GM19351 (cell line): ENCODE results near the gene FILIP1L.

Source experiments
- ATAC-seq: cut with Tn5 transposase; IDR thresholded peaks from one replicate; pipeline ENCODE4 v1.9.1; 2021; ENCODE audit warnings: mild to moderate bottlenecking, moderate library complexity; ENCODE audit not compliant: unreplicated experiment

The FILIP1L gene

GRCh38 chr3:100019719-100020118 lies 94.6 kb downstream of the FILIP1L start:
- no peak for ATAC-seq

DNA sequence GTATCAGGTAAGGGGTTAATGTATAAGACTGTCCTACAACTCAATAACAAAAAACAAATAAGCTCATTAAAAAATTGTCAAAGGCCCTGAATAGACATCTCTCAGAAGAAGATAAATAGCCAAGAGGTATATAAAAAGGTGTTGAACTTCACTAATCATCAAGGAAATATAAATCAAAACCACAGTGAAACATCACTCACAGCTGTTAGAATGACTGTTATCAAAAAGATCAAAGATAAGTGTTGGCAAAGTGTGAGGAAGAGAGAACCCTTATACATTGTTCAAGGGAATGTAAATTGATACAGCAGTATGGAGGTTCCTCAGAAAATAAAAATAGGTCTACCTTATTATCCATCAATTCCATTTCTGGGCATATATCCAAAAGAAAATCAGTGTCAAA lies 95.5 kb downstream of the FILIP1L start:
- no peak for ATAC-seq

GRCh38 chr3:100010087-100010417 lies 104.2 kb downstream of the FILIP1L start:
- no peak for ATAC-seq

DNA sequence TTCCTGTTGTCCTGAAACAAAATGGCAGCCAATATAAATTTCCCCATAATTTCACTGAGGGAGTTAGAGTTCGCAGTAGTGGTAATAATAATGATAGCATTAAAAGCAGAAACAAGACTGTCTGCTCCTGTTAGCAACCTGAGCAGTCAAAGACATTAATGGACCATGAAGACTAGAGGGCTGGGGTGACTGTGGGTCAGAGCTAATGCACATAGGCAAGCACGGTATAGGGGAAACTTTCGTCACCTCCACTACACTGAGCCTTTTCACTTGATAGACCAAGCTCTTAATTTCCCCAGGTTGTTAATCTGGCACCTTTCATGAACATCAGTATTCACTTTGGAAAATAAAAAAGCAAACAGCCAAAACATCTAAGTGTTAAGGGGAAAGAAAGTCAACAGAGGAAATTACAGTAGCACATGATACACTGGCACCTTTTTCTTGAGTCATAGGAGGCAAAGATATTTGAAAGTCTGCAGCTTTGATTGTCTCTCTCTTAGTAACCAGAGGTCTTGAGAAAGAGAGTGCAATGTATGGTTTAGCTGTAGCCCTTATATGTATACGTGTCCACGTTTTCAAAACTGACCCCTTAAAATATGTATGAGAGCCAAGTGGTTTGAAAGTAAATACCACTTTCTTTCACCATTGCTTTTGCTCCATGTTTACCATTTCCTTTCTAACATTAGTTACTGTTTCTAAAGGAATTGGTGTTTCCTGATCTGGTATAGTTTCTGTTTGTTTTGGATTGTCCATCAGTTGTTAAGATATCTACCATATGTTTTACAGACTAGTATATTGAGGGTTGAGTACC lies 104.8 kb downstream of the FILIP1L start:
- no peak for ATAC-seq

DNA sequence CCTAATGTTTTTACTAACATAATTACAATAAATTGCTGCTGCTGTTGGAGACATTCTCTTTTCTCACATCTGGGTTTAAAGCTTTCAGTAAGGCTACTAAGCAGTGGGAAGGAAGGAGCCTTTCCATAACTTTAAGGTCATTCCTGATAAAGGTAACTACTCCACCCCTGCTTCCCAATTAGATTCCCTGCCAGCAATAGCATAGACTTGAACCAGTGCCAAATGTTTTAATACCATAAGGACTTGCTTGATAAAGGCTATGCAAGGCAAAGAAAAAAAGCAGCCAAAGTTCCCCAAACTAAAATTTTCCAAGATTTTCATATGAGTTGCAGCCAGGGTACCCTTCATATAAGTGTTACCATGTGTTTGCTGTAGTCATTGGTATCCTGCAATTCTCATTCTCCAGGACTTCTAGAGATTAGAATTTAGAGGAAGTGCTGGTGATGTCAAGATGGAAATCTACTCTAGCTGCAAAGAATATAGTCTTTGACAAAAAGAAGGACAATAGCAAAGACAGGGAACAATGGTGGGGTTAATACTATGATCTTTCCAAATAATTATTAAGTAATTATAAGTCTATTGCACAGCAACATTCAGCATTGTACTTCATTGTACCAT lies 106.1 kb downstream of the FILIP1L start:
- ATAC-seq, result no peak

GRCh38 chr3:100007313-100007712 lies 107.0 kb downstream of the FILIP1L start:
- no peak for ATAC-seq

DNA sequence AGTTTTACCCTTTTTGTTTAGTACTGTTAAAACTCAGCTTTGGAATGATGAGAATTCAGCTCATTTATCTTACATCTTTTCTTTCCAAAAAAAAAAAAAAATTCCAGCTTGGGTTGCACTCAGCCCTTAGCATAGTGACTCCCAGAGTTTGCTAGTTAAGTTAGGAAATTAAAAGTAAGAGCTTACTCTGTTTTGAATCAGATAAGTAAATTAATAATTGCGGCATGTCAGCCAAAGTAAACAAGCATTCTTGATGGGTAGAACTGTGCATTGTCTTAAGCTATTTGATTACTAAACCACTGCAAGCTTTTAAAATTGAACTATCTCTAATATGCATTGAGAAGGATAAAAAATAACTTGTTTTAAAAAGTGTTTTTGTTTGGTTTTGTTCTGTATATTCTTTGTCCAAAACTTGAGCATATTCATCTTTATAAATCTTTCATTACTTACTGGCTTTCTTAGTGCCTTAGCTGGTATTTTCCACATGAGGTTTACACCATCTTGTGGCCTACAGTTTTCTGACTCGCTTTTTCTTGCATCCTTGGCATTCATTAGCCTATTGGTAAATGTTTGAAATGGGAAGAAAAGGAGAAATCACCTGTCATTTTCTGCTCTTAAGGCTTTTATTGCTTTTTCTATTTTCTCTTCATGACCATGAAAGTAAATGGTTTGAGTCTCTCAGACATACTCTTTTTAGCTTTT lies 107.6 kb downstream of the FILIP1L start:
- no peak for ATAC-seq

DNA sequence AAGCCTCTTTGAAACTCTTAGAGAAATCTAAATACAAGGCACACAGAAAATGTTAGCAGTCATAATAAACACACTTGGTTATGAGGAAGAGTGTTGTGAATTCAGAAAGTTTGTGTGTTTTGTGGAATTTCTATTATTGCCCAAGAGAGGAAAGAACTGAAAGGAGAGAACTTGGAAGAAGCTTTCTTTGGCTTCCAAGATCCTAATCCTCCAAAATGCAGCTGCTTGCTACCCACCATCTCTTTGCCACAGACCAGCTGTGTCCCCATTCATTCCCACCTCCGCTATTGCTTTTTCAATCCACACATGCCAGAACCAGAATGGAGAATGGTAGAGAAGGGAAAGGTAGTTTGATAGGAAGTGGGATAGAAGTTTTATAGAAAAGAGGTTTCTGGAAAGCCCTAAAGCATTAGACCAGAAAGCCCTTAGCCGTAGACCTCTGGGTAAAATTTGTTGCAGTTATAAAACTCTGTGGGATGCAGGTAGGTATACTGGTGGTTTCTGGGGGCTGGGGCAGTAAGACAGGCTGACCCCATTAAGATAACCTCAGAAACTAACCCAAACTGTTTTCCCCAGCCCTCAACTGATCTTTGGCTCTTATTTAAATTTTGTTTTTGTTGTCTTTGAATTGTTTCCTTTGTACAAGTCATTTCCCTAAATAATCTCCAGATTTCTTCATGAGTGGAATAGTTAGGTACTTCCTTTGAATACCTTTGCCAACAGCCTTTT lies 108.5 kb downstream of the FILIP1L start:
- ATAC-seq, result no peak

DNA sequence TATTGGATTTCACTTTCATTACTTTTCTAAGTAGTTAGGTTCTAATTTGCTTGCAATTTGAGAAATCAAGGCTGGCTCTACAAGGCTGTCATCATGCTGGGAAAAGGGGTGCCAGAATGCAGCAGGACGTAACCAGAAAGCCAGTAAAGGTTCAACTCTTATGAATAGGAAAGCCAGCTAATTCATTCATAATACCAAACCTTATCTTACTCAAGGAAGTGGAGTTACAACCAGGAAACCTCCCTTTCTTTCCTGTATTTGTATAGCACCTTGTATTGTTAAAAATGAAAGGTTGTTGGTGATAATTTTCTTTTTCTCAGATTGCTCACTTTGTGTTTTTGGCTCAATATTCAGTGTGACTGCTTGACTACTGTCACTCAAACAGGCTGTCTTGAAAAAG lies 109.4 kb downstream of the FILIP1L start:
- ATAC-seq, result no peak

DNA sequence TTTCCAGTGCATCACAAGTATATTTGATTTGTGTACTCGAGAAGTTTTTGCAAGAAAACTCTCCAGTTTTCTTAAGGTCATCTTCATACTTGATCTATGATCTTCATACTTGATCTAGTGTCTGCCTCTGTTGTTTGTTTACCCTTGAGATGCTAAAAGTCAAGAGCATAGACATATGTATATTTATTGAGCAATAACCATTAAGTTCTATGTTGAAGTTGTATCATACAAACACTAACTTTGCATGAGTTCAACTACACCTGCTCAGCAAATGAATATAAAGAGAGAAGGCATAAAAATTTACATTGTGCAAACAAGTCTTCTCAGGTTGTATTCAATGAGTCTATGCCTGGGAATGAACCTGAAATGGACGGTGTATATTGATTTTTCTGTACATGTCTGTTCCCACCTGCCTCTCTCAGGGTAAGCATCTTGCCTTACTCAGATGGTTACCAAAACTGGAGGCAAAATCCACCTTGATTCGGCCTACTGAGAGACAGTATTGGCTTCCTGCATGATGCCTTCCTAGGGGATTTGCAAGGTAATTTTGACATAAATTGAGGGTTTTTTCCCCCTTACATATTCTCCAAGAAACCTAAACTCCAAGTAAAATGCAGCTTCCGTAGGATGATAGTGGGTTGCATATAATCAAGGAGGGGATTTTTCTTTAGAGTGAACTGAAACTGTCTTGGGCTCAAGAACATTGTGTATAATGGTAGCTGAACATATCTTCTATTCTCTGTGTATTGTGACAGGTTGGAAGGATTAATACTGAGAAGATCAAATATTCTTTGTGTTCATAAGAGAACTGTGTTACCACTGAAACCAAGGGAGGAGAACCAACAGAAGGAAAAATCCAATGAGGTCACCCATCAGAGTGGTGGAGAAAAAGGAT lies 110.4 kb downstream of the FILIP1L start:
- no peak for ATAC-seq

DNA sequence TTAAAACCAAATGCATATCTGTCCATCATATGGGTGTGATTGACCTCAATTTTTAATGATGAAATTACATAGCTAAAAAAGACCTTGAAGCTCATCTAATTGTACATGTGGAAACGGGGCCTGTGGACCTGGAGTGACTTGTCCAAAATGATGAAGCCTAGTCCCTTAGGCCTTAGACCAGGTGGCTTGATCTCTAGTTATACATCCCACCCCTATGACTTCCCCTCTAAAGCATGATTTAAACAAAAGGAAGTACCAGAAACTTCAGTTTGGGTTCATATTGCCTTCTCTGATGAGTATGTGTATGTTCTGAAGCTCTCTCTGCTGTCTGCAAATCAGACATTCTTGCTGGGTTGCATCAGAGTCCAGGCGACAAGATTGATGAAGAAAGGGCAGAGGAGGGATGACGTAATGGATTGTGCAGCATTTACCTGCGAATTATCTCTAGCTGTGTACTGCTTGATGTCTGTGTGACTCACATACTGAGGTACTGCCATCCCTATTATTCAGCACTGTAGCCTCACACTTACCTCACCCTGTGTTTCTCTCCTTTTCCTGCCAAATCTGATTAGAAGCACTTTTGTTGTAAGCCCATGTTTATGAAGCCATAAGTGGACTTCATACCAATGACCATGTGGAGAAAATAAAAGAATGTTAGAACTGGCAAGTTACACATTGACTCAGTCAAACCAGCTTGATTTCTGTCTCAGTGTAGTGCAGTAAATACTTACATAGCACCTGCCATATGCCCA lies 111.5 kb downstream of the FILIP1L start:
- ATAC-seq, result no peak

GRCh38 chr3:100001526-100002270 lies 112.6 kb downstream of the FILIP1L start:
- no peak for ATAC-seq

DNA sequence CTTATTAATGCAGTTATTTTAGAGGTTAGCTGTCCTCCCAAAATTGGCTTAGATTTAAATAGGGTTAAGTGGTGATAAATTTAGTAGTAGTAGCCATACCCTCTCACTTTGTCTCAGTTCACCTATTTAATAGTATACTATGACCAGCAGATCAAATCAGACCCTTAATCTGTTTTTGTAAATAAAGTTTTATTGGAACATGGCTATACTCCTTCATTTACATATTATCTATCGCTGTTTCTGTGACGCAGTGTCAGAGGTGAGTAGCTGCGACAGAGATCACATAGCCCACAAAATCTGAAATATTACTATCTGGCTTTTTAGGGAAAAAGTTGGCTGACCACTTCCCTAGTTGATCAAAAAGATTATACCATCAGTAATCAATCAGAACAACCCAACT lies 113.2 kb downstream of the FILIP1L start:
- no peak for ATAC-seq

- no peak for ATAC-seq
Measured at GRCh38 chr3:99999536-99999935, 114.8 kb downstream of the FILIP1L start.

GRCh38 chr3:99997293-99997692 lies 117.0 kb downstream of the FILIP1L start:
- ATAC-seq, result no peak

GRCh38 chr3:99990179-99990578 lies 124.1 kb downstream of the FILIP1L start:
- no peak for ATAC-seq

DNA sequence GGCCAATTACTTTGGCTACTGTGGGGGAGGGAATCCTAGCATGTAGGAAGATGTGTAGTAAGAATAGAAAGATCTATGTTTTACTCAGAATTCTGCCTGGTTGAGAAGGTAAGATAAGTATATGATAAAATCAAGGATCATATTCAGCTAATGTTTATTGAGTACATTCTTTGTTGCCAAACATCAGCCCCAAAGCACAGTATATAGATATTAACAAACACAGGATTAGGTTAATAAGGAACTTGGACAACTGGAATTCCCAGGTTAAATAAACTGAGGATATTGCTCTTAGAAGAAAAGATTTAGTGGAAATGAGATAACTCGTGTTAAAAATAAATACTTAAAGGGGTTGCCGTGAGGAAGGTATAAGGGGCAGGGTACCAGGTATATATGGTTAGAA lies 129.6 kb downstream of the FILIP1L start:
- no peak for ATAC-seq

GRCh38 chr3:99984139-99984538 lies 130.2 kb downstream of the FILIP1L start:
- no peak for ATAC-seq

DNA sequence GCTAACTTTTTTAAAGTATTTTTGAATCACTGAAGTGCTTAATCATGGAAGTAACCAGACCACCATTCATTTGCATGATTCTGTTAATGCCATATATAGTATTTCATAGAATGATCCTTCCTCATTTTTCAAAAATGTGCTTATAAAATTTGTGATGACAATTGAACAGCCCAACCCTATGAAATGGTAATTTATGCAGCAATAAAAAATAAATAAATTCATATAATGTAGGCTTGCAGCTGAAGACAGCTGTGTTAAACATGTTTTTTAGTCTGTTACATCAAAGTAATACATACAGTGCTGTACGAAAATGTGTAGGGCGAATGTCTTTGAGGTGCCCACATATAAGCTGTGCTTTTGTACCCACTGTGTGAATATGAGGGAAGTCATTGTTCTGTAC lies 131.7 kb downstream of the FILIP1L start:
- ATAC-seq, result no peak
